HepG2 (cell line): ENCODE results near the gene IP6K1. TPM values are rescaled to one million over a fixed set of nuclear protein-coding genes. Genes with fewer than 3 reads are reported as not detected.

Experiments
- ATAC-seq: fragments of 200-7000 bp; cut with Tn5 transposase; 3 replicates; pipeline ENCODE4 v1.9.1; 2020; ENCODE audit warnings: mild to moderate bottlenecking, moderate library complexity
- BruUV-seq: library from RNA; stranded (reverse); fragments of 400-500 nt; replicated peaks from 2 replicates; lab custom pipeline; 2021; lab: Mats Ljungman, UMichigan
- CTCF ChIA-PET: fragments of 300-600 bp; formaldehyde crosslinking; extraction: SDS; loops from one replicate; lab custom pipeline; 2021; ENCODE audit warnings: low total read pairs, inconsistent platforms, low intra/inter-chr PET ratio; lab: Yijun Ruan, JAX
- POLR2A ChIA-PET: fragments of 350-600 bp; sonication (Branson Sonifier 250); formaldehyde crosslinking; loops from one replicate; lab custom pipeline; 2020; ENCODE audit warnings: antibody characterized with exemption, inconsistent platforms; lab: Yijun Ruan, JAX
- DNase-seq: peaks from one replicate; pipeline ENCODE4 v3.0.0-alpha.2; 2015; ENCODE audit warnings: low spot score
- FAIRE-seq: peaks from 3 replicates; lab custom pipeline; 2011; peaks lifted over from hg19 to GRCh38; lab: Jason Lieb, UNC
- H2AFZ ChIP-seq: one replicate; pipeline ENCODE4 v1.6.1; 2011; ENCODE audit warnings: low read length, inconsistent platforms
- H3K27ac ChIP-seq: fragments of 300-600 bp; 3 replicates; pipeline ENCODE4 v1.8.0; 2011; ENCODE audit warnings: mixed run types, mild to moderate bottlenecking, mixed read lengths, low read length, inconsistent platforms; ENCODE audit not compliant: insufficient read depth; ENCODE audit errors: extremely low read length
- H3K27me3 ChIP-seq, 2 experiments: fragments of 200-600 bp in 1 of 2; 2 replicates in 1 of 2; 3 replicates in 1 of 2; pipeline versions ENCODE4 v1.6.0 to v1.8.0; 2011; ENCODE audit warnings: low read length in 2 of 2, mild to moderate bottlenecking in 2 of 2, moderate library complexity in 2 of 2, inconsistent platforms in 1 of 2; ENCODE audit not compliant: insufficient read depth in 2 of 2, control insufficient read depth in 1 of 2
- H3K36me3 ChIP-seq, 2 experiments: fragments of 200-600 bp in 1 of 2; replicated peaks in 1 of 2; 2 replicates in 1 of 2; 3 replicates in 1 of 2; pipeline versions ENCODE4 v1.5.1 to v1.8.0; 2011; ENCODE audit warnings: low read length in 2 of 2, inconsistent platforms in 1 of 2; ENCODE audit not compliant: insufficient read depth in 2 of 2, control insufficient read depth in 1 of 2
- H3K4me1 ChIP-seq: 2 replicates; pipeline ENCODE4 v1.5.1; 2012; ENCODE audit warnings: low read length, inconsistent platforms; ENCODE audit not compliant: insufficient read depth
- H3K4me2 ChIP-seq: 2 replicates; pipeline ENCODE4 v1.6.0; 2011; ENCODE audit warnings: low read depth, low read length, inconsistent platforms
- H3K4me3 ChIP-seq, 3 experiments: fragments of 200-600 bp in 1 of 3; sonication (generic), shearing (Covaris generic) in 1 of 3; replicated peaks in 1 of 3; 2 replicates each; pipeline ENCODE4 v1.5.1; 2011 to 2016; ENCODE audit warnings: low read length in 3 of 3, inconsistent platforms in 2 of 3, low read depth in 2 of 3, mild to moderate bottlenecking in 2 of 3, control low read depth in 1 of 3, mixed read lengths in 1 of 3; ENCODE audit not compliant: insufficient read depth in 1 of 3
- H3K79me2 ChIP-seq: one replicate; pipeline ENCODE4 v1.6.1; 2011; ENCODE audit warnings: low read length, inconsistent platforms; ENCODE audit not compliant: insufficient read depth
- H3K9ac ChIP-seq: 2 replicates; pipeline ENCODE4 v1.6.0; 2011; ENCODE audit warnings: mild to moderate bottlenecking, low read depth, low read length, inconsistent platforms; ENCODE audit not compliant: insufficient read depth
- H3K9me3 ChIP-seq: 2 replicates; pipeline ENCODE4 v1.5.1; 2012; ENCODE audit warnings: mild to moderate bottlenecking, low read length
- H4K20me1 ChIP-seq: 2 replicates; pipeline ENCODE4 v1.6.0; 2011; ENCODE audit warnings: inconsistent platforms, mild to moderate bottlenecking, low read length, moderate library complexity; ENCODE audit not compliant: insufficient read depth
- GABPA ChIP-seq, 2 experiments: IDR thresholded peaks; 2 replicates each; pipeline ENCODE4 v1.6.1; 2011 to 2016; ENCODE audit warnings: low read depth in 2 of 2, low read length in 1 of 2, missing biosample characterization in 1 of 2, missing genetic modification characterization in 1 of 2
- HNRNPL ChIP-seq: fragments of 200-400 bp; formaldehyde crosslinking; IDR thresholded peaks from 2 replicates; pipeline ENCODE4 v1.6.1; 2017; ENCODE audit warnings: mild to moderate bottlenecking, low read depth, low read length
- IRX3 ChIP-seq: sonication (generic); formaldehyde crosslinking; IDR thresholded peaks from 2 replicates; pipeline ENCODE4 v1.8.1; 2023; ENCODE audit warnings: mild to moderate bottlenecking, low read depth, missing genetic modification reagents, borderline replicate concordance
- SMARCC2 ChIP-seq: fragments of 450-650 bp; IDR thresholded peaks from 2 replicates; pipeline ENCODE4 v1.6.1; 2017; ENCODE audit warnings: antibody characterized with exemption, mild to moderate bottlenecking
- WGBS: methylation state at CpG from one replicate; pipeline ENCODE4 v1.1.6; 2017; ENCODE audit warnings: low lambda C conversion rate; 5-methylcytosine and 5-hydroxymethylcytosine counted together
- in situ Hi-C: cut with HindIII; loops from 2 replicates; pipeline ENCODE4 v1.10.0; 2017; ENCODE audit warnings: low pct_unique_long_range_greater_than_20kb; ENCODE audit not compliant: extremely low pct_ligation_motif_present
- intact Hi-C: fragments of 100-400 bp; cut with micrococcal nuclease; formaldehyde crosslinking; loops from one replicate; pipeline ENCODE4 v1.10.0; 2022; ENCODE audit not compliant: unreplicated experiment
- polyA plus RNA-seq, 8 experiments: library from polyadenylated mRNA; depleted of rRNA in 3 of 8; stranded (reverse) in 7 of 8; unstranded in 1 of 8; fragments of >200 nt; fragmentation: Illumina TruSeq in 4 of 8; extraction: Trizol in 4 of 8; gene quantifications; 2 replicates each; pipeline versions ENCODE4 v1.2.1 to v1.2.3, GENCODE V29; 2011 to 2016; ENCODE audit warnings: low read depth in 4 of 8, missing spikeins in 1 of 8, mixed read lengths in 1 of 8; ENCODE audit not compliant: insufficient read depth in 1 of 8
- total RNA-seq, 5 experiments: library from RNA; depleted of rRNA; stranded (reverse); fragments of >200 nt; fragmentation: Illumina TruSeq; extraction: Trizol; gene quantifications; 2 replicates each; pipeline ENCODE4 v1.2.3, GENCODE V29; 2016; ENCODE audit warnings: low read depth in 1 of 5
- TF ChIP-seq, protein P1 (sequence below): sonication (generic); formaldehyde crosslinking; IDR thresholded peaks from 2 replicates; pipeline ENCODE4 v1.4.0; 2020; ENCODE audit warnings: missing genetic modification reagents; ENCODE audit errors: not compliant biosample characterization
- TF ChIP-seq, protein P2 (sequence below): sonication (generic); formaldehyde crosslinking; IDR thresholded peaks from 2 replicates; pipeline ENCODE4 v1.5.1; 2020; ENCODE audit warnings: mild to moderate bottlenecking, missing genetic modification reagents, moderate library complexity
- TF ChIP-seq, protein P3 (sequence below): sonication (generic); IDR thresholded peaks from 2 replicates; pipeline ENCODE4 v1.6.1; 2016; ENCODE audit warnings: low read depth, borderline replicate concordance

The IP6K1 gene
- total and polyA plus RNA-seq, 2 of the 13 experiments (the other 11 are each of a cell fraction or from before 2014, with no cell fraction given) = 17.7 to 29.7 TPM

DNA sequence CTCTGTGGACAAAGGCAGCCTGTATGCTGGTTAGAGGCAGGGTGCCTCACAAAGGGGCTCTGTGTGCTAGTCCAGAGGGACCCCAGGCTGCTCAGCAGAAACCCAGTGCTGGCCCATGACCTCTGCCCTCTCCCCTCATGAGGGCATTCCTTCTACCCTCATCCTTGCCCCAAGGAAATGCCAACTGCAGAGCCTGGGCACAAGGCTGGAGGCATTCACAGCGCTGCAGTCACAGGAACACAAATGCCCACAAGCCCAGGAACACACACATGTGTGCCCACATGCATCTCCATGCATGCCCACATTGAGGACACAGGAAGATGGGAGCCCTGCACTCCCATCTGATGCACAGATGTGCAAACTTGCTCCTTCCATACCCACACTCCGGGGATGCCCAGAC is 20.5 kb upstream of the IP6K1 start:
- no peak overlapping the region; the same call in 1 of the 2 replicates for H3K9ac ChIP-seq
- H4K20me1 ChIP-seq = no peaks in the 10 kb centered on the region
- BruUV-seq = no TSS peak
- H3K27me3 ChIP-seq = peaks cover 0 to 12% of the 10 kb centered on the region in 2 experiments; a peak in 3 of 5 replicates
- no peak for ATAC-seq
- POLR2A ChIA-PET = no interaction called here
- no peaks in the 10 kb centered on the region; a peak in 1 of 5 replicates for H3K36me3 ChIP-seq
- FAIRE-seq = no peak
- no peaks in the 10 kb centered on the region for H3K9me3 ChIP-seq
- CTCF ChIA-PET = no interaction called here
- H3K4me1 ChIP-seq = peaks cover 55% of the 10 kb centered on the region
- 43% methylated on average over 1 of the region's 2 CpGs for WGBS
- DNase-seq = no peak
- intact Hi-C loops = no loop called here
- peak overlapping the region; percentile 43; the same call in 1 of the 2 replicates for H3K4me2 ChIP-seq
- H3K79me2 ChIP-seq = no peaks in the 10 kb centered on the region
- no peak overlapping the region for H3K4me3 ChIP-seq
- in situ Hi-C loops = loop anchor here (5.0 to 10.0 kb wide), 2 partner anchors 35 to 98 kb away; partner anchors contain the start of gene MST1R
- H2AFZ ChIP-seq = no peak overlapping the region
- H3K27ac ChIP-seq = no peak overlapping the region
- no peak for TF ChIP-seq SMARCC2
- TF ChIP-seq HNRNPL = peak; percentile 95
- TF ChIP-seq, protein P1, sequence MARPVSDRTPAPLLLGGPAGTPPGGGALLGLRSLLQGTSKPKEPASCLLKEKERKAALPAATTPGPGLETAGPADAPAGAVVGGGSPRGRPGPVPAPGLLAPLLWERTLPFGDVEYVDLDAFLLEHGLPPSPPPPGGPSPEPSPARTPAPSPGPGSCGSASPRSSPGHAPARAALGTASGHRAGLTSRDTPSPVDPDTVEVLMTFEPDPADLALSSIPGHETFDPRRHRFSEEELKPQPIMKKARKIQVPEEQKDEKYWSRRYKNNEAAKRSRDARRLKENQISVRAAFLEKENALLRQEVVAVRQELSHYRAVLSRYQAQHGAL (CRISPR knock-in tag) = no peak

DNA sequence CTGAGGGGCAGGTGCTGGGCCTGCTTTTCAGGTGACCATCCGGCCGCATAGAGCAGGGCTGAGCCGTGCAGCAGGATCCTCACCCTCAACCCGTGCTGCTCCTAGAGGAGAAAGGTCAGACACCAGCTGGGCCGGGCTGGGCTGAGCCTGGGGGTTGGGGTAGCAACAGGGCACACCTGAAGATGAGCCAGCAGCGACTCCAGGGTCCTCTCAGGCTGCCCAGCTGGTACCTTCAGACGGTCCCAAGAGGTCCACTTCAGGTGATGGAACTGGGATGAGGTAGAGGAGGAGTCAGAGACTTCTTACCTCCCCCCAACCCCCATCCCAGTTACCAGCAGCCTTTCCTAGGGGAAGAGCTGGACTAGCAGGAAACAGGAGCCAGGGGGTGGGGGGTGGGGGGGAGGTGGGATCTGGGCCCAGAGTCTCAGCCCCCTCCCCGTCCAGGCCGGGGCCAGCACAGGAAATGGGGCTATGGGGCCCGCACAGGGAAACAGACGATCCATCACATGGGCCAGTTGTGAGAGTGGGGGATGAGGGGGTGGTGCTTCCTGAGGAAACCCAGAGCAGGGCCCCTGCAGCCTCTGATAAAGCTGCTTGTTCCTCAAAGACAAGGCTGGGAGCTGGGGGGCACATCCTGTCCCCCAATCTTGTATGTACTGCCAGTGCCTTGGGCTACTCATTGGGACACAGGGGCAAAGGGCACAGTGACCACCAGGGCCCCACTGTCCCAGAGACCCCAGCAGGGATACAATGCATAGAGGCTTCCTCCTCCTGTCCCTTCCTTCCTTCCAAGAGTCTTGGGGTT is 19.8 kb upstream of the IP6K1 start:
- Histone ChIP-seq H3K4me3 (peak overlapping the region in 1 of 3 experiments; percentile 14; a peak in 1 of 6 replicates), H3K9ac (peak overlapping the region; percentile 21; the same call in 1 of the 2 replicates), H3K36me3 (no peaks in the 10 kb centered on the region; a peak in 1 of 5 replicates), H3K4me2 (peak overlapping the region; percentile 43; the same call in 1 of the 2 replicates), H2AFZ (no peak overlapping the region), H3K79me2 (no peaks in the 10 kb centered on the region), H3K27me3 (peaks cover 0 to 12% of the 10 kb centered on the region in 2 experiments; a peak in 3 of 5 replicates), H3K4me1 (peaks cover 62% of the 10 kb centered on the region), H3K9me3 (no peaks in the 10 kb centered on the region), H3K27ac (no peak overlapping the region), H4K20me1 (no peaks in the 10 kb centered on the region)
- intact Hi-C loops (no loop called here), in situ Hi-C loops (loop anchor here (5.0 to 10.0 kb wide), 2 partner anchors 36 to 99 kb away; partner anchors contain the start of gene MST1R)
- no peak for DNase-seq
- TF ChIP-seq, protein P2, sequence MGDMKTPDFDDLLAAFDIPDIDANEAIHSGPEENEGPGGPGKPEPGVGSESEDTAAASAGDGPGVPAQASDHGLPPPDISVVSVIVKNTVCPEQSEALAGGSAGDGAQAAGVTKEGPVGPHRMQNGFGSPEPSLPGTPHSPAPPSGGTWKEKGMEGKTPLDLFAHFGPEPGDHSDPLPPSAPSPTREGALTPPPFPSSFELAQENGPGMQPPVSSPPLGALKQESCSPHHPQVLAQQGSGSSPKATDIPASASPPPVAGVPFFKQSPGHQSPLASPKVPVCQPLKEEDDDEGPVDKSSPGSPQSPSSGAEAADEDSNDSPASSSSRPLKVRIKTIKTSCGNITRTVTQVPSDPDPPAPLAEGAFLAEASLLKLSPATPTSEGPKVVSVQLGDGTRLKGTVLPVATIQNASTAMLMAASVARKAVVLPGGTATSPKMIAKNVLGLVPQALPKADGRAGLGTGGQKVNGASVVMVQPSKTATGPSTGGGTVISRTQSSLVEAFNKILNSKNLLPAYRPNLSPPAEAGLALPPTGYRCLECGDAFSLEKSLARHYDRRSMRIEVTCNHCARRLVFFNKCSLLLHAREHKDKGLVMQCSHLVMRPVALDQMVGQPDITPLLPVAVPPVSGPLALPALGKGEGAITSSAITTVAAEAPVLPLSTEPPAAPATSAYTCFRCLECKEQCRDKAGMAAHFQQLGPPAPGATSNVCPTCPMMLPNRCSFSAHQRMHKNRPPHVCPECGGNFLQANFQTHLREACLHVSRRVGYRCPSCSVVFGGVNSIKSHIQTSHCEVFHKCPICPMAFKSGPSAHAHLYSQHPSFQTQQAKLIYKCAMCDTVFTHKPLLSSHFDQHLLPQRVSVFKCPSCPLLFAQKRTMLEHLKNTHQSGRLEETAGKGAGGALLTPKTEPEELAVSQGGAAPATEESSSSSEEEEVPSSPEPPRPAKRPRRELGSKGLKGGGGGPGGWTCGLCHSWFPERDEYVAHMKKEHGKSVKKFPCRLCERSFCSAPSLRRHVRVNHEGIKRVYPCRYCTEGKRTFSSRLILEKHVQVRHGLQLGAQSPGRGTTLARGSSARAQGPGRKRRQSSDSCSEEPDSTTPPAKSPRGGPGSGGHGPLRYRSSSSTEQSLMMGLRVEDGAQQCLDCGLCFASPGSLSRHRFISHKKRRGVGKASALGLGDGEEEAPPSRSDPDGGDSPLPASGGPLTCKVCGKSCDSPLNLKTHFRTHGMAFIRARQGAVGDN = 0 out of 2 replicates have a peak, but pooled peaks have one; percentile 5
- no peak for TF ChIP-seq IRX3
- TF ChIP-seq, protein P3, sequence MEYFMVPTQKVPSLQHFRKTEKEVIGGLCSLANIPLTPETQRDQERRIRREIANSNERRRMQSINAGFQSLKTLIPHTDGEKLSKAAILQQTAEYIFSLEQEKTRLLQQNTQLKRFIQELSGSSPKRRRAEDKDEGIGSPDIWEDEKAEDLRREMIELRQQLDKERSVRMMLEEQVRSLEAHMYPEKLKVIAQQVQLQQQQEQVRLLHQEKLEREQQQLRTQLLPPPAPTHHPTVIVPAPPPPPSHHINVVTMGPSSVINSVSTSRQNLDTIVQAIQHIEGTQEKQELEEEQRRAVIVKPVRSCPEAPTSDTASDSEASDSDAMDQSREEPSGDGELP = peak; percentile 50; the same call in 1 of the 2 replicates
- TF ChIP-seq GABPA (IDR thresholded peaks at IDR 0.05; ENCODE audit: low read depth, low read length) = no peak
- TF ChIP-seq GABPA (CRISPR knock-in tag; IDR thresholded peaks at IDR 0.05; ENCODE audit: low read depth) = 0 out of 2 replicates have a peak, but pooled peaks have one; percentile 21
- 40% methylated on average over 4 of the region's 11 CpGs for WGBS
- POLR2A ChIA-PET = interaction anchor here (1.4 kb wide), 1 partner anchor 8 kb away, joined by 6 read pairs; the partner anchor contains the start of gene UBA7
- CTCF ChIA-PET = no interaction called here
- BruUV-seq = no TSS peak
- no peak for ATAC-seq
- no peak for FAIRE-seq
